NCI-H1694 treated with DMSO at 0.1 percent for 48 hours (cell line): ENCODE measurements around the gene ARFRP1.
"Not testable (repeated sequence)": the region's sequence is repeated elsewhere in the genome, so short reads cannot be mapped to it uniquely, and the experiment has no call there.

Experiments
- DNase-seq: peaks from one replicate; lab custom pipeline; 2025; lab: John Stamatoyannopoulos, UW

ARFRP1 gene

GRCh38 chr20:63675681-63676368, 32.0 kb downstream of the ARFRP1 start:
- no peak for DNase-seq

DNA sequence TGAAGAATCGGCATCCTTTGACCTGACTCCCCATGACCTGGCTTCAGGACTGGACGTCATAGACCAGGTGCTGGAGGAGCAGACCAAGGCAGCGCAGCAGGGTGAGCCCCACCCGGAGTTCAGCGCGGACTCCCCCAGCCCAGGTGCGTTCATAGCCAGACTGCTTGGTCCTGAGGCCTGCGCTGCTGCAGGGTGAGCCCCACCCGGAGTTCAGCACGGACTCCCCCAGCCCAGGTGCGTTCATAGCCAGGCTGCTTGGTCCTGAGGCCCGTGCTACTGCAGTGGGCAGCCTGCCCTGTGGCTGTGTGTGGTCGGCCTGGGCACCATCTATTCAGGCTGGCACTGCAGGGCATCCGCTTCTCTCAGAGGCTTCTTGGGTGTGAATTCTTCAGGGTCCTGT, 33.8 kb downstream of the ARFRP1 start:
- no peak for DNase-seq

DNA sequence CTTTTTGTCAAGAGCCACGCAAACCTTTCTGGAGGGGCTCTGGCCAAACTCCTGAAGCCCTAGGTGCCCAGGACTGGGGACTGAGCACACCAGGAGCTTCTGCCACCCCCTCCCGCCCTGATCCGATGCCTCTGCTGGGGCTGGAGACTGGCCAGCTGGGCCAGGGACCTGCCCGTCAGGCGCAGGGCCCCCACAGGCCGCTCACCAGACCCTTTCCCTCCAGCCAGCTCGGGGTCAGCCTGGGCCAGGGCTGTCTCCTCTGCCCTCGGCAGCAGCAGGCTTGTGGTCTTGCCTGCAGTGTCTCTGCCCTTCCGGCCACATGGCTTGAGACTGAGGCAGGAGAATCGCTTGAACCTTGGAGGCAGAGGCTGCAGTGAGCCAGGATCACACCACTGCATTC, 35.1 kb downstream of the ARFRP1 start:
- no peak for DNase-seq

- not testable (repeated sequence) for DNase-seq
These were observed 36.1 kb downstream of the ARFRP1 start for GRCh38 chr20:63671695-63672094.

GRCh38 chr20:63668351-63668750, 39.4 kb downstream of the ARFRP1 start:
- no peak for DNase-seq

DNA sequence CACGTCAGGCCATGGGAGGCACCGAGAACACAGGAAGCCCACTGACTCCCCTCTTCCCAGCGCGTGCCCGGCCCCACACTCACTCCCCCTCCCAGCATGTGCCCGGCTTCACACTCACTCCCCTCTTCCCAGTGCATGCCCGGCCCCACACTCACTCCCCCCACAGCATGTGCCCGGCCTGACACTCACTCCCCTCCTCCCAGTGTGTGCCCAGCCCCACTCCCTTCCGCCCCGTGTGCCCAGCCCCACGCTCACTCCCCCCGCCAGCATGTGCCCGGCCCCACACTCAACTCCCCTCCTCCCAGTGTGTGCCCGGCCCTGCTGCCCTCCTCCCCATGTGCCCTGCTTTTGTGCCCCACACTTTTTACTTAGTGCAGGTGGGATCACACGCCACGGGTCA, 39.9 kb downstream of the ARFRP1 start:
- no peak for DNase-seq

GRCh38 chr20:63665708-63666107, 42.1 kb downstream of the ARFRP1 start:
- no peak for DNase-seq

DNA sequence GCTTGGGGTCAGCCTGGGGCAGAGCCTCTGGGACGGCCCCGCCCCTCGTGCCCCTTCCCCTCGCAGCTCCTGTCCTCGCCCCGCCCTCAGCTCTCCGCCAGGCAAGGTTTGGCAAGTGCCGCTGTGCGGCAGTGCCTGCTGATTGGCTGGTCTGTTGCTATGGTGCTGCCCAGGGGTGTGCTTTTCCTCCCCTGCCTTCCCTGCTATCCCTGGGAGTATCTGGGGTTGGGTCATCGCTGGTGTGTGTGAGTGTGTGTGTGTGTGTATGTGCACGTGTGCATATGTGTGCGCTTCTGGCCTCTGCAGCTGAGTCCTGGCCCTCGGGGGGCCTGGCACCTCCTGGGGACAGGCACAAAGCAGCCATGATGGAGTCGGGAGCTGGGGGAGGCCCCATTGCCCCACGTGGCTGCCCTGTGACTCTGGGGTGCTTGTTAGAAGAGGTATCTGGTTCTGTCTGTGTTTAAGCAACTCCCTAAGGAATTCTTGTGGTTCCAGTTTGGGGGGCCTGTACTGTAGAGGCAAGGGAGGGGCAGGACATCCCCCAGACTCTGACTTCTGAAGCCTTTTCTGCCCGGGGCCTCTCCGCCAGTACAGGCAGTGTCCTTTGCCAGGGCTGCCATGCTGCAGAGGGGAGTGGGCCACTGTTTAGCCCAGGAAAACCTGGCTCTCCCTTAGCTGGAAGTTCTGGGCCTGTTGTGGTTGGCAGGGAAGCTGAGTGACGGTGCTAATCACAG, 42.7 kb downstream of the ARFRP1 start:
- DNase-seq = no peak

DNA sequence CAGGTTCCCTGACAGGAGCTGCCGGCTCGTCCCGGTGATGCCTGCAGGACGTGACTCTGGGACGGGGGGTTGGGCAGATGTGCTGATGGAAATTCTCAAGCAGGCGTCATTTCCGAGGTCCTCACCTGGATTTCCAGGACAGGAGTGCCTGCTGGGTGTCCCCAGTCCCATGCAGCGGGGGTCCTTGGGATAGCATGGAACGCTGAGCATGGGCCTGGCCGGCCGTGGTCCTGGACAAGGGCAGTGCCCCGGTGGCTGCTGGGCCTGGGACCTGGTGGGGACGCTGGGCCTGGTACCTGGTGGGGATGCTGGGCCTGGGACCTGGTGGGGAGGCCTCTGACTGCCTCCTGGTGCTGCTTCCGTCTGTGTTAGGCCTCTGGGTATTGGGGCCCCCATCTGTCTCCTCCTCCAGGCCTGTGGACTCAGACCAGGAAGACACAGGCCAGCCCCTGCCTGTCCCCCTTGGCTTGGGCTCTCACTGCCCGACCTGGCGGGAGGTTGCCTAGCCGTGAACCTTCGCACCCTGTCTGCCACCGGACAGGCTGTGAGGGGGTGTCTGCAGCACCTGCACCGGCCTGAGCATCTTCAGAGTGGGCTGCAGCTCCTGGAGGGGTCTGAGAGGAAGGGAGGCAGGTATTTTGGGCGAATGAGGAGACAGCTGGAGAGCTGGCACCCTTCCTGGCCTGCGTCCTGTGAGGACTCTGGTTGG, 43.5 kb downstream of the ARFRP1 start:
- no peak for DNase-seq

- no peak for DNase-seq
These were observed 44.3 kb downstream of the ARFRP1 start for GRCh38 chr20:63663332-63664066.

DNA sequence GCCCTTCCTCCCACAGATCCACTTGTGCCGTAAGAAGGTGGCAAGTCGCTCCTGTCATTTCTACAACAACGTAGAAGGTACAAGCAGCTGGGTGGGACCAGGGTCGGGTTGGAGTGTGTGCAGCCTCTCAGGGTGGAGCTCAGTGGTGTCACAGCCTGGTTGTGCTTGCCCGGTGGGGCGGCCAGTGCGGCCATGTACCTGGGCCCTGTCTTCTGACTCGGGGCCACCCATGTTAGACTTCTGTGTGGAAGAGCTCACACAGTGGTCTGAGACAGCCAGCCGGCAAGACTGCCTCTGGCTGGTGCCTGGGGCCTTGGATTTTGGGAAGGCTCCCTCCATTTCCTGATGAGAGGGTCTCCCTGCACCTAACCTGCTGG, 45.0 kb downstream of the ARFRP1 start:
- DNase-seq = no peak

DNA sequence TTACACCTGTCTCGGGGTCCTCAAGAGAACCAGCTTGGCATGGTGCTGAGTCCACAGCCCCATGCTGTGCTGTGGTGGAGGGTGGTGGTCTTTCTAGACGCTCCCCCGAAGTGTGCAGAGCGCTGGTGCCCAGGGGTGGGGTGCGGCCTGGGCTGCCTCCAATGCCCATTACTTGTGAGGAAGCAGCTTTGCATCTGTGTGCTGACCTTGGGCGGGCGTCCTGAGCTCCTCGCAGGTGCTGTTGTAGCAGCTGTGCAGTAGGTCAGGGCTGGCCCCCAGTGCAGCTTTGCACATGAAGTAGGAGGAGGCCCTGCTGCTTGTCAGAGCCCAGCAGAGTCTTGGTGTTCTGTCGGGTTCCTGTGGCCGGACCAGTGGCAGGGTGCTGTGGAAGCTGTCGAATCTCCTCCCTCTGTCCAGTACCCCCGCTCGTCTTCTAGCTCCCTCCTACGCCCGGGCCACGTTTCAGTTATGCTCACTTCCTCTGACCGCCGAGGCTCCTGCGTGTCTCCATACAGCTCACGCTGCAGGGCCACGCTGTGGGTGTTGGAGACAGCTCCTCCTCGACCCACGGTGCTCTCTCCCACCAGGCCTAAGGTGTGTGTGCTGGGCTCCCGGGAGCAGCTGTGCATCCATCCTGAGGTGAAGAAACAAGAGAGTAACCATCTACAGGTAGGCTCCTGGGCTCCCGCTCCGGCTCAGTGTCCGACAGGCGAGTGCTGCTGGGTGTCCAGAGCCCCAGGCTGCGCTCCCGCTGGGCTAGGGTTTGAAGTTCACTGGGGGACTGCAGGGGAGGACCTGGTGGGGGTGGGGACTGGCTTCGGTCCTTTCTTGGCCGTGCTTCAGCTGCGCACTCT, 45.6 kb downstream of the ARFRP1 start:
- no peak for DNase-seq

GRCh38 chr20:63661108-63661507, 46.7 kb downstream of the ARFRP1 start:
- no peak for DNase-seq

- no peak for DNase-seq
These were observed 47.2 kb downstream of the ARFRP1 start for GRCh38 chr20:63660622-63661021.

DNA sequence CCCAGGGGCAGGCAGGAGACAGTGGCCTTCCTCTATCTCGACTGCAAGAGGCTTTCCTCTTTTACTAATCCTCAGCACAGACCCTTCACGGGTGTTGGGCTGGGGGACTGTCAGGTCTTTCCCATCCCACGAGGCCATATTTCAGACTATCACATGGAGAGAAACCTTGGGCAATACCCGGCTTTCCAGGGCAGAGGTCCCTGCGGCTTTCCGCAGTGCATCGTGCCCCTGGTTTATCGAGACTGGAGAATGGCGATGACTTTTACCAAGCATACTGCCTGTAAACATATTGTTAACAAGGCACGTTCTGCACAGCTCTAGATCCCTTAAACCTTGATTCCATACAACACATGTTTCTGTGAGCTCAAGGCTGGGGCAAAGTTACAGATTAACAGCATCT, 47.6 kb downstream of the ARFRP1 start:
- not testable (repeated sequence) for DNase-seq

DNA sequence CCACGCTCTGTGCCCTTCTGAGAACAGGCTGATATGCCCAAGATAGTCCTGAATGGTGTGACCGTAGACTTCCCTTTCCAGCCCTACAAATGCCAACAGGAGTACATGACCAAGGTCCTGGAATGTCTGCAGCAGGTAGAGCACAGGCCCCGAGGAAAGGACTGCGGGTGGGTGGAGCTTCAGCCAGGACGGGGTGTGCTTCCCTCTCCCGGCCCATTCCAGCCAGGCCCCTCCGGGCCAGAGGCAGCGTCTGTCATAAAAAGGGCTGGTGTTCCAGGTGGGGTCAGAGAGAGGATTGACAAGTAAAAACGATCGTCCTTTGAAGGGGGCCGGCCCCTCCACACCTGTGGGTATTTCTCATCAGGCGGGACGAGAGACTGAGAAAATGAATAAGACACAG, 48.4 kb downstream of the ARFRP1 start:
- no peak for DNase-seq

GRCh38 chr20:63658749-63659187, 49.0 kb downstream of the ARFRP1 start:
- no peak for DNase-seq

DNA sequence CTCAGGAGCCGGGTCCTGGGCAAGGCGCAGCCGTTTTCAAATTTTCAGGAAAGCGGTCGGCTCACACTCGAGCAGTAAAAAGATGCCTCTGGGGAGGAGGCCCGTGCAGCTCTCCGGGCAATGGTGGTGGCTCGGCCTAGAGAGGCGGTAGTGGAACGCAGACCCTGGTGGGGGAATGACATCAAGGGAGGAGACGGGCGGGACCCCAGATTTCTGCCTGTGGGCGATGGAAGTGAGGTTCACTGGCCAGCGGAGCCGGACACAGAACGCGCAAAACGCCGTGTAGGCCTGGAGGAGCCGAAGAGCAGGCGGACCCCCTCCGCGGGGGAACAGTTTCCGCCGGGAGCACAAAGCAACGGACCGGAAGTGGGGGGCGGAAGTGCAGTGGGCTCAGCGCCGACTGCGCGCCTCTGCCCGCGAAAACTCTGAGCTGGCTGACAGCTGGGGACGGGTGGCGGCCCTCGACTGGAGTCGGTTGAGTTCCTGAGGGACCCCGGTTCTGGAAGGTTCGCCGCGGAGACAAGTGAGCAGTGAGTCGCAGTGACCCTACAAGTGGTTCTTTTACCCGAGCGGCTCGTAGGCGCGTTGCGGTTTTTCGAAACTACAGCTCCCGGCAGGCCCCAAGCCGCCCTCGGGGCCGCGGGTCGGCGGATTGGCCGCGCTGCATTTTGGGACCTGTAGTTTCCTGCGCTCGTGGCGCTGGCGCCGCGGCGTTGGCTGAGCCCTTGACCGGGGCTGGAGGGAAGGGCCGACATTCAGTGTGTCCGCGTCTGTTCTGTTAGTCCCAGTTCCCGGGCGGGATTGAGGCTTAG, 49.6 kb downstream of the ARFRP1 start, which contains the start of gene RTEL1:
Gene RTEL1, plus strand, starts transcription at position 376 of the 812 bp plus-strand sequence. CDS start 1,091 bp downstream, outside the sequence.
- peak; percentile 64 for DNase-seq

DNA sequence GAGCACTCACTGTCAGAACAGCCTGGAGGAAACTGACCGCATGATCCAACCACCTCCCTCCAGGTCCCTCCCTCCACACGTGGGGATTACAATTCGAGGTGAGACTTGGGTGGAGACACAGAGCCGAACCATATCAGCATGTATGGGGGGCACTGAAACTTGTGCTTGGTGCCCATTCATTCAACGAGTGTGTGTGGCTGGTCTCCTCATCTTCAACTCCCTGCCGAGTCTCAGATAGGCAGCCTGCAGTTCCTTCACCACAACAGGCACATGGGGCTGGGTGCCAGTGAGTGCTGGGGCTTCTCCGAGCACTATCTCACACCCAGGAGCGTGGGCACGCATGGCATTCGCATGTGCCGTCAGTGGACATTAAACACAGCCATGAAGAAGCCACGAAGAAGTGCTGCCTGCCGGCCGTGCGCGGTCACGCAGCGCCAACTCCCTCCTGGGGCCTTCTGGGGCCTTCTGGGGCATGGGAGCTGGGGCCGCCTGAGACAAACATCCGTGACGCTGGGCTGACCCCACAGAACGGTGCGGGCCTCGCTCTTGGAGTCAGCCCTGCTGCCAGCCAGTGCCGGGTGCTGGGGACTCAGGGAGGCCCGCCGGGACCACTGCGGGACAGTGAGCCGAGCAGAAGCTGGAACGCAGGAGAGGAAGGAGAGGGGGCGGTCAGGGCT, 50.4 kb downstream of the ARFRP1 start:
- DNase-seq = no peak

DNA sequence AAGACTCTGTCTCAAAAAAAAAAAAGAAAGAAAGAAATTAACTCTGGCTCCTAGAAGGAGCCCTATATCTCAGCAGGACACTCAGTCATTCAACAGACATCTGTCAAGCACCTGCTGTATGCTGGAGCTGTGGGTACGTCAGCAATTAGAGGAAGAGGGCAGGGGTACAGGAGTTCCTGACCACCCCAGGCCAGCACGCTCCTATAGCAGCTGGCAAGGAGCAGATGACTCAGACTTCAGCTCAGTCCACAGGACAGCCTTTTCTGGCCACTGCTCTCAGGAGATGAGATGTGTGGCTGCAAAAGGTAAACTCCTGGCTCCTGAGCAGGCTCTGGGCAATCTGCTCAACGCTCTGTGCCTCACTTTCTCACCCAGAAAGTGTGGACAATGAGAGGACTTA, 51.3 kb downstream of the ARFRP1 start:
- DNase-seq = no peak
